Stimulated activated CD8-positive, alpha-beta memory T cell treated with anti-CD3 and anti-CD28 coated beads, Interleukin-12 subunit alpha, Interleukin-12 subunit beta, amount 100 ng/mL, for 1 hour (primary cell): ENCODE data around the gene ITGB5.

ENCODE experiments used
- DNase-seq: peaks from one replicate; pipeline ENCODE4 v3.0.0-alpha.2; 2020; ENCODE audit warnings: low read depth

Gene ITGB5

GRCh38 chr3:124887177-124887931 is at the start of gene ITGB5:
TSS of gene ITGB5 (minus strand) at chr3:124887365. CDS start at chr3:124887000, 365 bp downstream.
- no peak for DNase-seq

- no peak for DNase-seq
Measured at GRCh38 chr3:124935794-124936542, 48.8 kb upstream of the ITGB5 start.

GRCh38 chr3:124935264-124935663 is 48.1 kb upstream of the ITGB5 start:
- no peak for DNase-seq

GRCh38 chr3:124934577-124934976 is 47.4 kb upstream of the ITGB5 start, which contains the start of gene MUC13:
TSS of gene MUC13 (minus strand) at chr3:124934751. CDS start at chr3:124934712, 39 bp downstream.
- DNase-seq = no peak

- peak; percentile 44 for DNase-seq
Measured at GRCh38 chr3:124928333-124929202, 41.4 kb upstream of the ITGB5 start.

- no peak for DNase-seq
Measured at GRCh38 chr3:124927574-124928045, 40.4 kb upstream of the ITGB5 start.

- DNase-seq = no peak
Measured at GRCh38 chr3:124926426-124927101, 39.4 kb upstream of the ITGB5 start.

GRCh38 chr3:124924741-124925140 is 37.6 kb upstream of the ITGB5 start:
- DNase-seq = no peak

- DNase-seq = no peak
Measured at GRCh38 chr3:124923833-124924232, 36.7 kb upstream of the ITGB5 start.

GRCh38 chr3:124920718-124921117 is 33.6 kb upstream of the ITGB5 start:
- DNase-seq = no peak

GRCh38 chr3:124919756-124920155 is 32.6 kb upstream of the ITGB5 start:
- no peak for DNase-seq

GRCh38 chr3:124918524-124918923 is 31.4 kb upstream of the ITGB5 start:
- DNase-seq = no peak

- DNase-seq = no peak
Measured at GRCh38 chr3:124916837-124917409, 29.8 kb upstream of the ITGB5 start.

GRCh38 chr3:124915254-124915653 is 28.1 kb upstream of the ITGB5 start:
- DNase-seq = no peak

GRCh38 chr3:124907957-124908356 is 20.8 kb upstream of the ITGB5 start:
- DNase-seq = no peak

- no peak for DNase-seq
Measured at GRCh38 chr3:124904835-124905492, 17.8 kb upstream of the ITGB5 start.

- no peak for DNase-seq
Measured at GRCh38 chr3:124903896-124904834, 17.0 kb upstream of the ITGB5 start.

- no peak for DNase-seq
Measured at GRCh38 chr3:124896824-124897526, 9.8 kb upstream of the ITGB5 start.

- no peak for DNase-seq
Measured at GRCh38 chr3:124895756-124896155, 8.6 kb upstream of the ITGB5 start.
